Left cardiac atrium (tissue), 4 donors: ENCODE results near the gene REELD1. TPM values are rescaled to one million over a fixed set of nuclear protein-coding genes. Genes with fewer than 3 reads are reported as not detected.

ENCODE experiments used
- ATAC-seq, 2 donors: fragments of 200-7000 bp; cut with Tn5 transposase; one replicate each; pipeline ENCODE4 v1.9.1; 2020; ENCODE audit warnings: mild to moderate bottlenecking in 2 of 2, moderate library complexity in 2 of 2
- DNase-seq: peaks from one replicate; pipeline ENCODE4 v3.0.0-alpha.2; 2020
- intact Hi-C, 2 donors: fragments of 100-400 bp; cut with DNase I; formaldehyde crosslinking; loops; one replicate each; pipeline versions ENCODE4 v1.14.1 to v1.15.1; 2022 to 2023
- total RNA-seq, 2 donors: library from RNA; stranded (reverse); fragmentation: NEBNext Ultra II Directional; extraction: Animal tissue kit (Norgen Biotek cat#: 25700); gene quantifications; one replicate each; pipeline ENCODE4 v1.2.1, GENCODE V29; 2021
- donor health status: DM: no; HTN: yes; CAD: no.
- donor health status: DM: no; HTN: yes; CAD: no; lungs with severe emphysema.
- donor health status: DM: yes; HTN: yes; CAD: no.
- donor health status: Dilated cardiomyopathy.

REELD1 gene
- total RNA-seq, 2 donors from 2014 or later: 0.16 TPM; not detected in 1

DNA sequence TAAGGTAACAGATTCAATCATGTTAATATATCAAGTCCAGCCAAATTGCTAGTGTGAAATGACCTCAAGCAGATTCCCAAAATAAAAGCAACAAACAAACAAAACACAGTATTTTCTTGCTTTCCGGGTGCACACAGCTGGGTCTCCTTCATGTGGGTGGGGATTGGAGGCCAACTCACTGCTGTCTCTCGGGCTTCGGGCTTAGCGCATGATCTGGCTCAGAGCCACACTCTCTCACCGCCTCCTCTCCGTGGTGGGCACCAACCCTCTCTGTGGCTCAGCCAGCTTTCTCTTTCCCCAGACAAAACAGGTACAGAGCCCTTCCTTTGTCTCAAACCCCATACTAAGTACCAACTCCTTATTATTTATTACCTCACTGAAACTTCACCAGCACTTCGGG is 2.9 kb upstream of the REELD1 start:
- ATAC-seq (peak in 1 of 2 donors; percentile 52), DNase-seq (no peak)
- intact Hi-C loops: no loop called here

DNA sequence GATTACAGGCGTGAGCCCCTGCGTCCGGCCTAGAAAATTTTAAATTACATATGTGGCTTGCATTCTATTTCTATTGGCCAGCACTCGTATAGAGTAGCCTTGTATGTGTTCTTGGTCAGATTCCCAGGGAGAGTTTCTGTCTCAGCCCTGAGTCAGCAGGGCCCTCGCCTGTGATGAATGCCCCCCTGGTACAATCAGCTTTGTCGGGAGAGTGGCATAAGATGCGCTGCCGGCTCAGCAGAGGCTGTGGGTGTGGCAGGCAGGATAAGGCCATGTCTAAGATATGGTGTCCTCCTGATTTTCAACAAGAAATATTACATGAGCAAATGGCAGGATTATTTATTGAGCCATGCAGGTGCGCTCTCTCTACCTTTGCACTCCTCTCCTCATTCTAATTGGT is 1.6 kb upstream of the REELD1 start:
- intact Hi-C loops: no loop called here
- DNase-seq (no peak), ATAC-seq (no peak)

DNA sequence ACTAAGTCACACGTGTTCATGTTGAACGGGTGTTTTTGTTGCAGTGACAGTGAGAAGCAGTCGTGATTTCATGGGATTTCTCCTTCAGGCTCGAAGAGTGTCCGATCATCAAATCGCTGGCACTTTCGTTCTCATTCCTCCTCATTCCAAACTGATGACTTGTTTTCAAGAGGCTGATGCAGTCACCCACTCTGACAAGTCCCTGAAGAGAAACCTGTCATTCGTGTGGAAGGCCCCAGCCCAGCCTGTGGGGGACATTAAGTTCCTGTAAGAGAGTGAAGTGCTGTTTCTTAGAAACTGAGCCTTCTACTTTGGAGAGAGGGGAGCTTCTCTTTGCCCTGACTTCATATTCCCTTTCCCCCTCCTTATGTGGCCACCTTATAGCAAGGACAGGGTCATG is 8.0 kb downstream of the REELD1 start:
- intact Hi-C loops: no loop called here
- ATAC-seq (peak in 1 of 2 donors; percentile 68), DNase-seq (no peak)

DNA sequence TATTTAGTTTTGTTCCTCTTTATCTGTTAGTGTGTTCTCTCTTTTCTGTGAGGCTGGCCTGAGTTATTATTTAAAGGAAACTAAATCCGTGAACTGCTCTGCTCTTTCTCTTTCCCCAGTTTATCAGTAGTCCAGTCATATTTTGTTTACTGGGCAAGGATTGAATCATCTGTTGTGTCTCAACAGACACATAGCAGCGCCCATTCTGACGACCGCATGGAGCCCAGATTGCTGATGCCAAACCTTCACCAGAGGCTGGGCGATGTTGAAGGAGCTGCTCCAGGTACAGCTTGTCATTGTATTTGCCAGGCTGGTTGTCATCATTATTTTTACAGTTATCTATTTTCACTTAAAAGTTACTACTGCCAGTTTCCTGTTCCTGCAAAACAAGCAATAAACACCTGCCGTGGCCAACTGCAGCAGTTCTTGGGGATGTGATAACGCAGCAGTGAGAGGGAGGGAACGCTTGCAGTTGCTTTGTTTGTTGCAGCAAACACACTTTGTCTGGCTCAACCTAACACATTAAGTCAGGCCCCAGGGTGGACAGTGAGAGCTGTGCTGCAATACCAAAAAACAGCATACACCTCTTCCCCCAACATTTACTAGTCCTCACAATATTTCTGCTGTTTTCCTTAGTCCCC is 10.1 kb downstream of the REELD1 start:
- ATAC-seq: peak; percentile 78 to 83
- no peak for DNase-seq
- intact Hi-C loops: no loop called here

DNA sequence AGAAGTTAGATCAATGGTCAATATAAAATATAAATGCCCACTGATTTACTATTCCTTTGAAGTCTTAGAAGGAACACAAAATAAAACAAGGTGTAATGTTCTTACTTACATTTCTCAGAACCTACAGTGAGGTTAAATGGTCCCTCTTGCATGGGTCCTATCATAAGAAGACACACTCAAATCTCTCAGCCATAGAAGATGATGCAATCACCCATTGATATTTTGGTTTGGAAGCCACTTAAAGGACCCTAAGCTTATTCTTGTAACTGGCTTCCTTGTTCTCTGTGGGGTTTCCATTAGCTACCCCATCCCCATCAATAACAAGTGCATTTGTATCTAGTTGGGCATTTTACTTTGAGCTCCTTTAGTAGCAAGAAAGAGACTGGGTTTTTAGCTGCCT is 15.1 kb downstream of the REELD1 start:
- DNase-seq (no peak), ATAC-seq (no peak)
- intact Hi-C loops: no loop called here

DNA sequence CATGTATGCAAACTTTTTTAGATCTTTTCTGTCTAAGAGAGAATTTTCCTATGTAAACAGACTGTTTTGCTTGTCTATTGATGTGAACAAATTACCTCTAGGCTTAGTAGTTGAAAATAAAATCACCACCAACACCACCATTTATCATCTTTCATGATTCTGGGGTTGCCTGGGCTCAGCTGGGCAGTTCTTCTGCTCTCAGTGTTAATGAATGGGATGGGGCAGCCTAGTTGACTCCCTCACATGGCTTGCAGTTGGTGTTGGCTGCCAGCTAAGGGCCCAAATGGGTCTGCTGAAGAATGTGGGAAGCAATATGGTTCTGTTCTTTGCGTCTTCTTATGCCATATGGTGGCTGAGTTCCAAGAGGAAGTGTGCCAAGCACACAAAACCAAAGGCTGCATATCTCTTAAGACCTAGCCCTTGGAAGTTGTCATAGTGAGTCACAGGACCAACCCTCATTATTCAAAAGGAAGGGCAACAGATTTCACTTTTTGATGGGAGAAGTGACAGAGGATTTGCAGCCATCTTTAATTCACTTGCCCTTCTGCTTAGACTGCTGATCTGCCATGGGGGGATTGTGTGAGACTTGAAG is 17.9 kb downstream of the REELD1 start:
- ATAC-seq (no peak), DNase-seq (no peak)
- intact Hi-C loops: loop anchor here in 1 of 2 donors (10.0 kb wide), 1 partner anchor 863 kb away; no protein-coding TSS in a partner anchor

DNA sequence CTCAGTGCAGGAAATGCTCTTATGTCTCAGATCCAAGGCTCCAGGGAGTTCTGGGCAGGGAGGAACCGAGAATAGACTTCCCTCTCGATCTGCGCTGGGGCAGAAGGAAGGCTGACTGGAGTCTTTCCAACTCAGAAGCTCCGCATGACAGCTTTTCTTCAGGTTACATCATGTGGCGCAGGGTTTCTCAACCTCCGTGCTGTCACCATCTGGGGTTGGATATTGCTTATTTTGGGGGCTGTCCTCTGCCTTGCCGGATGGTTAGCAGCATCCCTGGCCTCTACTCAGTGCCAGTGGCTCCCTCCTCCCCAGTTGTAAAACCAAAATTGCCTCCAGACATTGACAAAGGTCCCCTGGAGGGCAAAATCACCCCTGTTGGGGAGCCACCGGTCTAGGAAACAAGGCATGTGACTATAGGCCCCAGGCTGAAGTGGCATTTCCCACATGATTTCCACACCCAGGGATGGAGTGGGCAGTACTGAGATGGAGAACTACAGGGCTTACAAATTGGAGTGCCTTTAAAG is 21.4 kb downstream of the REELD1 start:
- ATAC-seq (peak; percentile 27 to 72), DNase-seq (no peak)
- intact Hi-C loops: loop anchor here in 1 of 2 donors (5.0 to 10.0 kb wide), 2 partner anchors 43 to 859 kb away; no protein-coding TSS in a partner anchor

DNA sequence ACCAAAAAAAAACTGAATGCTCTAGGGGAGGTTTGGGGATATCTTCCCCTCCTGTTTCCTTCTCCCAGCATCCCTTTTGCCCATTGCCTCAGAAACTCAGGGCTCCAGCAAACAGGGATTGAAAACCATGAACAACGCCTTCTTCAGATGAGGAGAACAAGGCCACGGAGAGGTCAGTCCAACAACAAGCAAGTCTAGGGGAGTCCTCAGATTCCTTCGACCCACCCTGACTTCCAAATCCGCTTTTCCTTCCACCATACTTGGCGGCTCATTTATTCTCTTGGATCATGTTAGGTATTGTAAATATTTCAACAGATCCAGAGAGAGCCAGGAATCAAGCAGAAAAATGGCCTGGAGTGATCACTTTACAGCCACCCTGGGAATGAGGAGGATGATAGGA is 21.9 kb downstream of the REELD1 start:
- ATAC-seq: no peak
- intact Hi-C loops: loop anchor here in 1 of 2 donors (5.0 to 10.0 kb wide), 2 partner anchors 44 to 859 kb away; no protein-coding TSS in a partner anchor
- no peak for DNase-seq

DNA sequence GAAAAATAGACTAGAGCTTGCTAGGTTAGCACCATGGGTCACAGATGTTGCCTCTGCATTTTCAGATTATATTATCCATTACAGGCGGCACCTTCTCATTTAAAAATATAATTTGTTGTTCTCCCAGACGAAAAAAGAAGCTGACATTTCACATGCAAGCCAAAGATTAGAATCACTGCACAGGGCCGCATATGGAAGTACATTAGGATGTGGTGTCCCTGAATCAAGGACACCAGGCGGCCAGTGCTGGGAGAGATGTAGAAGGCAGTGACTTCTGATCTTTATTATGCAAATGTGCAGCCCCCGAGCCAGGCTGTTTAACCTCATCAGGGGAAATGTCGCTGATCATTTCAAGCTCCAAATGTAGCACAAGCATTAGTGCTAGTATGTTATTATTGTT is 22.8 kb downstream of the REELD1 start:
- intact Hi-C loops: loop anchor here in 1 of 2 donors (5.0 to 10.0 kb wide), 2 partner anchors 45 to 858 kb away; no protein-coding TSS in a partner anchor
- DNase-seq (no peak), ATAC-seq (no peak)

DNA sequence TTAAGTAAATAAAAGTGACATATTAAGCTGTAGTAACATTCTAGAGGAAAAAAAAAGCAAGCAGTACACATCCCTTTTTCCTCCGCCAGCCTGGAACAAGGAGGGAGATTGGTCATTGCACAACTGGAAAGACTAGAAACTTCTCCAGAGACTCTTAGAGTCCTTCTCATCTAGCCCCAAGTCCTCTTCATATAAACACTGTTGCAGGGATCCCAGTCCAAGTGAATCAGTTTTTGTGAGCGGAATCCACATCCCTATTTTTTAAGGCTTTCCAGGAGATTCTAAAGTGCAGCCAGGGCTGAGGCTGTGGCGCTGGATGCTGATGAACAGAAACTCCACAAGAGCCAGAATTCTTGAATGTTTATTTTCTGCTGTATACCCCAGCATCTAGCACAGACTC is 23.8 kb downstream of the REELD1 start:
- intact Hi-C loops: loop anchor here in 1 of 2 donors (5.0 to 10.0 kb wide), 2 partner anchors 46 to 857 kb away; no protein-coding TSS in a partner anchor
- DNase-seq: no peak
- no peak for ATAC-seq

DNA sequence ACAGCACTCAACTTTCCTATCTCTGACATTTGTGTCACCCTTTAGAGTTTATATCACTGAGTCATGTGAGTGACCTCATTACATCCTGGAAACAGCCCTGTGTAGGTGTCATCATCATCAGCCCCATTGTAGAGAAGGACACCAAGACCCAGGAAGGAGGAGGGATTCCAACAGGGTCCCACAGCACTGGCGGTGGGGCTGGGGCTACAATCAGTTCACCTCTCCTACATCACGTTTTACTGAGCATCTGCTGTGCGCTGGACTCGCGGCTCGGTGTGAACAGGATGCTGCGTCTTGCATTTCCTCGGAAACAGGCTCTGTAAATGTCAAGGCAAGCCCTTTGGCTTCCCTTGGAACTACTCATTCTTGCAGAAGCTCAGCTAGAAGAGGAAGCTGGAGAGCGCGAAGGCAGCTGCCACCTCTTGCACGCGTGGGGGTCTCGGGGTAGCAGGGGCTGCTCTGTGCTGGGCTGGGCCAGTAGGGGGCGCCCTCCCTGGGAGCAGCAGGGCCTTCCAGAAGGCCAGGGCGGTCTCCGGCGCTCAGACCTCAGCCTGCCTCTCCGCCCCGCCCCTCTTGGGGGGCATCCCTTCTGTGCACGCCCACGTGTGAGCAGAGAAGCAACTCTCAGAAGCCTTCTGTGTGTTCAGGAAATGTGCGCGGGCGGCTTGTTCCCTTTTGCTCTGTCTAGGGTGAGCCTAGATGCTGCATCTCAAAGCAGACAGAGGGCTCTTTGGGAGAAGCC is 29.0 kb downstream of the REELD1 start:
- no peak for ATAC-seq
- intact Hi-C loops: no loop called here
- peak; percentile 40 for DNase-seq

DNA sequence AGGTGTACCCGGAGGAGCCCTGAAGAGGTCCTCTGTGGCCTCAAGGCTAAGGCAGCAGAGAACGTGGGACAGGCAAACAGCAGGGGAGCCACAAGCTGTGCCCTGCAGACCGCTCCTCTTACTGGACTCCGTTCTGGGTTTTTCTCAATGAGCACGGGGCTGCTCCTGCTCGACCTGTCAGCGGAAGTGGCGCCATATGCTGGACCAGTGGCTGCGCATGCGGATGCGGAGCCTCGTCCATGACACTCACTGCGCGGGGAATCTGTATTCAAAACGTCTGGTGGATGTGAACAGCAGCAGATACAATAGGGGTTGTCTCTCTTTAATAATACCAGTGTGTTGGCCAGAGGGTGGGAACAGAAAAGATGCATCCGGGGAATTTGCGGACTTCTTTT is 29.5 kb downstream of the REELD1 start:
- ATAC-seq (no peak), DNase-seq (no peak)
- intact Hi-C loops: no loop called here

DNA sequence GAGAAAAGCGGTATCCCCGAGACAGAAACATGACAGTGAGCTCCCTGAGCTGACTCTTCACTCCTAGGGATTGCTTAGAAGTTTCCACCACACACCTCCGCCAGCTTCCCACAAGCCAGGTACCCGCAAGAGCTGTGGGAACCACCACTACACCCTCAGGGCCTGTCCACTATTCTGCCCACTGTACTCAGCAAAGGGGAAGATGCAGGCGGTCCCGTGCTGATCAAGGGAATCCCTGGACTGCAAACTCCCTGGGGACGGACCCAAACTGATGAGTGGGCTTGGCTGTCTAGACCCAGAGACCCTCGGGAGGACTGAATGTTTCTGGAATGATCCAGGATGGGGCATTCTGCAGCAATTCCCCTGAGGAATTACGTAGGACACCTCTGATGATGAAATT is 30.2 kb downstream of the REELD1 start:
- intact Hi-C loops: no loop called here
- ATAC-seq (no peak), DNase-seq (no peak)

DNA sequence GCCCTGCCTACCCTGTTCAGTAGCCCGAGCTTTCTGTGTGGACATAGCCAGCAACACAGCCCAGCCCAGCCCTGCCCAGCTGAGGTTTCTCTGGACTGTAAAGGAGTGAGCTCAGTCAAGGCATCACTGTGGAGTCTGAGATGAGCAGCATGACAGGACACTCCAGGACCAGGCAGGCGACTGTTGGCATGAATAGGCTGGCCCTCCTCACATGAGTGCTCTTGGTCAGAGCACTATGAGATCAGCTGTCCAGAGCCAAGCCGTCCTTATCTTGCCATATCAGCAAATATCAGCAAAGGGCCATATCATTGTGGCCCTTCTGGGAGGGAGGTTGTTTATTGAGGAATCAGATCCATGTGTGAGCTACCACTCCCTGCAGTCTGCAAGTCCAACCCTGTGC is 30.9 kb downstream of the REELD1 start:
- peak; percentile 46 for DNase-seq
- intact Hi-C loops: no loop called here
- peak in 1 of 2 donors; percentile 5 for ATAC-seq

DNA sequence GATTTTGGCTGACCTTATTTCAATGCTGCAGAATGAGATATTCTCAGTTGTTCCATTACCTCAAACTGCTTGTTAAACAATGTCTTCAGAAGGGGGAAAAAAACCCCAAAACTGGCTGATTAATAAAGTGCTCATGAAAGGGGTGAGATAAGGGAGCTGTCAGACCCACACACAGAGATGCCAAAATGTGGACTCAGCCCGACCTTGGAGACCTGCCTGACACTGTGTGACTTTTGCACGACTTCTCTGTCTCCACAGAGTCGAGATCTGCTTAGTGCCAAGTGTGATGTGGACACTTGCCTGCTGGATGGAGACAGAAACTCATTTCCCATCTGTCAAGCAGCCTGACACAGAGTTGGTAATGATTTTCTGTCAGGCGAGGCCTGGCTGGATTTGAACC is 31.5 kb downstream of the REELD1 start:
- intact Hi-C loops: no loop called here
- ATAC-seq (peak; percentile 14 to 31), DNase-seq (peak; percentile 68)

DNA sequence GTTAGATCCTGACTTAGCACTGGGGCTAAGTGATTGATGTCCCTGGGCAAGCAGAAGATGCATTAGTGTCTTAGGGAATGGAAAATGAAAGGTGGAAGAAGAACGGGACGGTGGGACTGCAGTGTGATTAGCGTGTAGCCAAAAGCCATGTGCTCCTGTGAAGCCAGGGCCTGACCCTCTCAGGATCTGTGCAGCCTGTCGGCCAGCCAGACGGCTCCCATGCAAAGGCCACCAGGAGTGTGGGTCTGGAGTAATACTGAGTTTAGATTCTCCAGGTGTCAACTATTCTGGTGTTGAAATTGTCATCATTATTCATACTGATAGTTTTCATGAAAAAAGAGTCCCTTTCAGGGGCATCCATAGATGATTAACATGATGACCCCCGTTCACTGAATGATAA is 32.0 kb downstream of the REELD1 start:
- no peak for ATAC-seq
- intact Hi-C loops: no loop called here

DNA sequence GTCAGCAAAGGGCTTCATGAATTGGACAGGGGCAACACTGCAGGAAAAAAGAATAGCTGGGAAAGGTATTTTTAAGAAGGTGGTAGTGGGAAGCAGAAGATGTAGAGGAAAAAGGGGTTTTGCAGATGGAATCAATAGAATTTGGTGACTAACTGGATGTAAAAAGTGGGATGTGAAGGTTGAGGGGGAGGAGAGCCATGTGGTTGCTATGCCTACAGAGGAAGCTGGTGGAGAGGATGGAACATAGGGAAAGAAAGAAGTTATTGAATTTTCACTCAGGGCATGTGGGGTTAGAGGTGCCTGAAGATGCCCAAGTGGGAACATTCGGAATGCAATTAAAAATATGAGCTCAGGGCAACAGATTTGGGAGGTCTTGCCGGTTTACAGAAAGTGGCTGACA is 33.0 kb downstream of the REELD1 start:
- DNase-seq (no peak), ATAC-seq (no peak)
- intact Hi-C loops: no loop called here

More for the DNA sequence above, 32.0 kb downstream of the REELD1 start:
- DNase-seq: no peak

DNA sequence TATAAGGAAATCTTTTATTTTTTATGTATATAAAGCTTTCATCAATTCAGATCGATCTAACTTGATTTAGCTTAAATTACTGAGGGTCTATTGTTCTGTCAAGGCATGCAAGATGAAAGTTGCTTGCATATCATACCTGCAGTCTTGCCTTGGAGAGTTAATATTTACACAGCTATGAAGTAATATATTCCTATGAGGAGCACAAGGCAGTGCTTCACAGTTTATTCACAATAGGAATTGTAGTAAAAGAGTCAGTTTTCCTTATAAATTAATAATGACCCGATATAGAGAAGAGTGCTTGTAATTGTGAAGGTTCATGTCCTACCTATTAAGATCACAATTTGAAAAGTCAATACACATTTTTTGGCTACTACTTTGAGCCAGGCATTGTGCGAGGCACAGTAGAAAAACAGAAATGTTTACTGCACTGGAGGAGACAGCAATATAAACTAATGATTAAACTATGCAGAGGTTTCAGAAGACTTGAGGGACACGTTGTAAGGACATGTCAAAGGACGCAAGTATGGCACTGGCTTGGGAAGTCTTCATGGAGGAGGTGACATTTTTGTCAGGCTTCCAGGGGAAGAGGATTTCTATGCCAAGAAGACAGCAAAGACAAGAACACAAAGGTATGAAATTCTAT is 38.8 kb downstream of the REELD1 start:
- ATAC-seq (no peak), DNase-seq (no peak)
- intact Hi-C loops: no loop called here

DNA sequence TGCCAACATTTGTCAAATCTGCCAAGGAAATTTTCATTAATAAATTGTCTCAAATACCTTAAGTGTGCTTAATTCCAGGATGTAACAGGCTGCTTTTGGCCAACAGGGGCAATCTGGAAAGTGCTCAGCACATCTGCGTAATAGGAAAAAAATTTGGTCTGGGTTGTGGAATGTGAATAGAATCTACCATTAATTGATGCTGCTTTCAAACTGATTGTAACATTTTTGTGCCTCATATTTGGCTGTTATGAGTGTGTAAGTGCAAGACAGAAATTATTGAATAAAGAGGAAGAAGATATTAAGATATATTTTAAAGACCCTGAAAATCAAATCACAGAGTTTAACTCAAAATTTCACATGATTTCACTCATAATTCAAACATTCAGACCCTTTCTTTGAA is 41.1 kb downstream of the REELD1 start:
- DNase-seq (no peak), ATAC-seq (no peak)
- intact Hi-C loops: no loop called here

DNA sequence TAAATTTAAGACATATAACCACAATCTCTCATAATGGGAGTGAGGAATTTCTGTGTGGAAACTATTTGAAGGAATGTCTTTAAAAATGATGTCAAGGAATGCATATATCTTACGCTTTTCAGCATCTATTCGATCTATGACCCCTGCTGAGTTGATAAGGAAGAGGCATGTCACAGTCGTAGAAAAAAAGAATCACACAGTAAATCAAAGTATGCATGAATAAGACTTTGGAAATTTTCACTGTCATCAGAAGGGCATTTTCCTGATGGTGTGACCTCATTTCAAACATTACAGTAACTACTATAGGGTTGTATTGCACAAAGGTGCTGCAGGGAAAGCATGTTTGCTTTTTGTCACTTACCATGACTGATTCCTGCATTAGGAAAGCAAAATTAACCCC is 41.5 kb downstream of the REELD1 start:
- intact Hi-C loops: no loop called here
- ATAC-seq: no peak
- DNase-seq: no peak
